ENCODE data around the gene C12orf75. TPM values are rescaled to one million over a fixed set of nuclear protein-coding genes. Genes with fewer than 3 reads are reported as not detected.

The C12orf75 gene
- total RNA-seq, 2 donors from 2014 or later = 2.1 to 2.7 TPM

- no peaks in the 10 kb centered on the region for H3K27me3 ChIP-seq
- no peak overlapping the region for H3K4me3 ChIP-seq
- H3K36me3 ChIP-seq = no peaks in the 10 kb centered on the region
- no peaks in the 10 kb centered on the region for H3K9me3 ChIP-seq
- TF ChIP-seq CTCF (IDR thresholded peaks at IDR 0.05) = no peak
- no peak overlapping the region for H3K27ac ChIP-seq
- no peak for DNase-seq (ENCODE audit: low spot score)
- peaks cover 0 to 7% of the 10 kb centered on the region in 2 donors for H3K4me1 ChIP-seq
Observed at GRCh38 chr12:105355752-105356151, 25.3 kb downstream of the C12orf75 start.

- Histone ChIP-seq H3K4me1 (peaks cover 0 to 7% of the 10 kb centered on the region in 2 donors), H3K27me3 (no peaks in the 10 kb centered on the region), H3K4me3 (no peak overlapping the region), H3K27ac (no peak overlapping the region), H3K36me3 (no peaks in the 10 kb centered on the region), H3K9me3 (no peaks in the 10 kb centered on the region)
- no peak for TF ChIP-seq CTCF (IDR thresholded peaks at IDR 0.05)
- no peak for DNase-seq (ENCODE audit: low spot score)
Observed at GRCh38 chr12:105357162-105357691, 26.7 kb downstream of the C12orf75 start.

- Histone ChIP-seq H3K27me3 (no peaks in the 10 kb centered on the region), H3K36me3 (no peaks in the 10 kb centered on the region), H3K4me1 (no peaks in the 10 kb centered on the region), H3K4me3 (no peak overlapping the region), H3K27ac (no peak overlapping the region), H3K9me3 (no peaks in the 10 kb centered on the region)
- no peak for TF ChIP-seq CTCF (IDR thresholded peaks at IDR 0.05)
- no peak for DNase-seq (ENCODE audit: low spot score)
Observed at GRCh38 chr12:105358789-105359188, 28.3 kb downstream of the C12orf75 start.

- no peak overlapping the region for H3K27ac ChIP-seq
Observed at GRCh38 chr12:105359856-105360255, 29.4 kb downstream of the C12orf75 start.

GRCh38 chr12:105363890-105364289 lies 33.4 kb downstream of the C12orf75 start:
- DNase-seq (ENCODE audit: low spot score) = no peak
- TF ChIP-seq CTCF (IDR thresholded peaks at IDR 0.05) = no peak
- Histone ChIP-seq H3K4me1 (no peaks in the 10 kb centered on the region), H3K9me3 (no peaks in the 10 kb centered on the region), H3K27me3 (no peaks in the 10 kb centered on the region), H3K27ac (no peak overlapping the region), H3K4me3 (no peak overlapping the region), H3K36me3 (no peaks in the 10 kb centered on the region)

More at GRCh38 chr12:105359856-105360255, 29.4 kb downstream of the C12orf75 start:
- Histone ChIP-seq H3K4me1 (no peaks in the 10 kb centered on the region), H3K36me3 (no peaks in the 10 kb centered on the region), H3K9me3 (no peaks in the 10 kb centered on the region), H3K27me3 (no peaks in the 10 kb centered on the region), H3K4me3 (no peak overlapping the region)
- TF ChIP-seq CTCF (IDR thresholded peaks at IDR 0.05) = no peak
- DNase-seq (ENCODE audit: low spot score) = no peak

GRCh38 chr12:105365231-105365630 lies 34.7 kb downstream of the C12orf75 start:
- no peaks in the 10 kb centered on the region for H3K27me3 ChIP-seq
- no peaks in the 10 kb centered on the region for H3K4me1 ChIP-seq
- no peak for TF ChIP-seq CTCF (IDR thresholded peaks at IDR 0.05)
- no peak overlapping the region for H3K27ac ChIP-seq
- H3K36me3 ChIP-seq = no peaks in the 10 kb centered on the region
- no peak overlapping the region for H3K4me3 ChIP-seq
- H3K9me3 ChIP-seq = no peaks in the 10 kb centered on the region
- no peak for DNase-seq (ENCODE audit: low spot score)
